KMS-11 (cell line): ENCODE measurements around the gene TUBD1.
"Not testable (repeated sequence)": the region's sequence is repeated elsewhere in the genome, so short reads cannot be mapped to it uniquely, and the experiment has no call there.

ENCODE experiments used
- H2AFZ ChIP-seq: fragments of 200-600 bp; sonication (generic); 2 replicates; pipeline ENCODE4 v1.6.1; 2016; ENCODE audit warnings: antibody characterized with exemption, mixed run types, low read depth
- H3K27ac ChIP-seq: fragments of 200-600 bp; sonication (generic); 2 replicates; pipeline ENCODE4 v1.6.1; 2016; ENCODE audit warnings: mild to moderate bottlenecking, mixed run types
- H3K27me3 ChIP-seq: fragments of 200-600 bp; sonication (generic); 2 replicates; pipeline ENCODE4 v1.6.1; 2017; ENCODE audit warnings: mild to moderate bottlenecking, low read depth, mixed run types, moderate library complexity; ENCODE audit not compliant: insufficient read depth
- H3K36me3 ChIP-seq: fragments of 200-600 bp; sonication (generic); 2 replicates; pipeline ENCODE4 v1.6.1; 2017; ENCODE audit warnings: mild to moderate bottlenecking, mixed run types; ENCODE audit not compliant: insufficient read depth
- H3K4me1 ChIP-seq: fragments of 200-600 bp; sonication (generic); 2 replicates; pipeline ENCODE4 v1.6.1; 2016; ENCODE audit warnings: mild to moderate bottlenecking, low read depth, mixed run types; ENCODE audit not compliant: poor library complexity, severe bottlenecking
- H3K4me2 ChIP-seq: fragments of 200-600 bp; sonication (generic); 2 replicates; pipeline ENCODE4 v1.7.0; 2016; ENCODE audit warnings: mild to moderate bottlenecking, mixed run types
- H3K4me3 ChIP-seq: fragments of 200-600 bp; sonication (generic); IDR thresholded peaks from 2 replicates; pipeline ENCODE4 v1.6.1; 2017; ENCODE audit warnings: low read depth, low read length, mixed read lengths; ENCODE audit not compliant: insufficient read depth
- H3K79me2 ChIP-seq: fragments of 200-600 bp; sonication (generic); 2 replicates; pipeline ENCODE4 v1.6.1; 2016; ENCODE audit warnings: low read depth, mixed run types; ENCODE audit not compliant: insufficient read depth
- H3K9ac ChIP-seq: fragments of 200-600 bp; sonication (generic); 2 replicates; pipeline ENCODE4 v1.6.1; 2016; ENCODE audit warnings: mild to moderate bottlenecking, mixed run types
- H4K20me1 ChIP-seq: fragments of 200-600 bp; sonication (generic); 2 replicates; pipeline ENCODE4 v1.6.1; 2016; ENCODE audit warnings: mild to moderate bottlenecking, mixed run types; ENCODE audit not compliant: insufficient read depth
- TF ChIP-seq, protein P1 (sequence below): fragments of 200-600 bp; sonication (generic); conservative IDR thresholded peaks from 2 replicates; pipeline ENCODE4 v1.6.1; 2017; ENCODE audit warnings: low read depth, mild to moderate bottlenecking, antibody characterized with exemption, low read length, moderate library complexity, mixed read lengths

Gene TUBD1

GRCh38 chr17:59830846-59831486 is 61.8 kb downstream of the TUBD1 start:
- Histone ChIP-seq H3K79me2 (no peaks in the 10 kb centered on the region), H4K20me1 (no peaks in the 10 kb centered on the region), H3K9ac (peak overlapping the region; percentile 47; the same call in 1 of the 2 replicates), H3K36me3 (no peaks in the 10 kb centered on the region), H3K4me1 (peaks cover 99% of the 10 kb centered on the region), H3K27me3 (no peaks in the 10 kb centered on the region), H3K4me2 (peak overlapping the region; percentile 82; the same call in 1 of the 2 replicates), H3K27ac (peak overlapping the region; percentile 81), H3K4me3 (no peak overlapping the region), H2AFZ (no peak overlapping the region)
- TF ChIP-seq, protein P1, sequence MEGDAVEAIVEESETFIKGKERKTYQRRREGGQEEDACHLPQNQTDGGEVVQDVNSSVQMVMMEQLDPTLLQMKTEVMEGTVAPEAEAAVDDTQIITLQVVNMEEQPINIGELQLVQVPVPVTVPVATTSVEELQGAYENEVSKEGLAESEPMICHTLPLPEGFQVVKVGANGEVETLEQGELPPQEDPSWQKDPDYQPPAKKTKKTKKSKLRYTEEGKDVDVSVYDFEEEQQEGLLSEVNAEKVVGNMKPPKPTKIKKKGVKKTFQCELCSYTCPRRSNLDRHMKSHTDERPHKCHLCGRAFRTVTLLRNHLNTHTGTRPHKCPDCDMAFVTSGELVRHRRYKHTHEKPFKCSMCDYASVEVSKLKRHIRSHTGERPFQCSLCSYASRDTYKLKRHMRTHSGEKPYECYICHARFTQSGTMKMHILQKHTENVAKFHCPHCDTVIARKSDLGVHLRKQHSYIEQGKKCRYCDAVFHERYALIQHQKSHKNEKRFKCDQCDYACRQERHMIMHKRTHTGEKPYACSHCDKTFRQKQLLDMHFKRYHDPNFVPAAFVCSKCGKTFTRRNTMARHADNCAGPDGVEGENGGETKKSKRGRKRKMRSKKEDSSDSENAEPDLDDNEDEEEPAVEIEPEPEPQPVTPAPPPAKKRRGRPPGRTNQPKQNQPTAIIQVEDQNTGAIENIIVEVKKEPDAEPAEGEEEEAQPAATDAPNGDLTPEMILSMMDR, result no peak

- Histone ChIP-seq H3K4me2 (peak overlapping the region; percentile 82), H3K4me3 (no peak overlapping the region), H2AFZ (no peak overlapping the region), H3K4me1 (peaks cover 99% of the 10 kb centered on the region), H3K27ac (peak overlapping the region; percentile 81), H3K9ac (peak overlapping the region; percentile 47), H4K20me1 (no peaks in the 10 kb centered on the region), H3K27me3 (no peaks in the 10 kb centered on the region), H3K36me3 (no peaks in the 10 kb centered on the region), H3K79me2 (no peaks in the 10 kb centered on the region)
- TF ChIP-seq, protein P1, result no peak
Measured at GRCh38 chr17:59830007-59830630, 62.6 kb downstream of the TUBD1 start.

DNA sequence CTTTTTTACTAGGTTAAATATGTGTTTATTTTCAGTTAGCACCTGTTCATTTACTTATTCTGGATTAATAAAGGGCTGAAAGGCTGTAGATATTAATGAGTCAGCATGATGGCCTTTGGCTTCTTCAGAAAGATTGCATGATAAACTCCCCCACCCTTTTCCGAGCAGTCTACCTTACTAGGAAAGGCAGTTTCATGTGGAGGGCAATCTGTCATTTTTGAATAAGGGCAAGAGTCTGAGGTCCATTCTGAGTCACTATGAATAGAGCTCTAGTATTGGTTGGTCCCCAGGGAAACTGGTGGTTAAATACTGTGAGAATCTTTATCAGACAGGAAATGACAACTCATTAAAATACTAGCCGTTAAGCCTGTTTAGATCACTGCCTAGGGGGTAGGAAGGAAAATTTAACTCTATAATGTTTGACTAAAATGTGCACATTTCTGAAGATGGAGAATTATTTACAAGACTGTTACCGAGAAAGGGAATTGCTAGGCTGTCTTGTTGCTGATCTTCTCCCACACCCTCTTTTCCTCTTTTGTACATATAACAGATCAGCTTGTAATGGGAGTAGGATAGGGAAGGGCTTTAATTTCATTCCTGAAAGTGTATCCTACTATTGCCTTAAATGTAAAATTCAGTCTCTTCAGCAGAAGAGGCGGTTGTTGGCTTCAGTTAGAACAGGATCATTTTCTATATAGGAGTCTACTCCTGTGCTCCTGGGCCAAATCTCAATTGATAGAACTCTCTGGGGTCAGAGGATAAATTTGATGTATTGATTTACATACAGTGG is 63.3 kb downstream of the TUBD1 start:
- Histone ChIP-seq H3K36me3 (no peaks in the 10 kb centered on the region), H3K4me3 (no peak overlapping the region), H3K4me1 (peaks cover 99% of the 10 kb centered on the region)

DNA sequence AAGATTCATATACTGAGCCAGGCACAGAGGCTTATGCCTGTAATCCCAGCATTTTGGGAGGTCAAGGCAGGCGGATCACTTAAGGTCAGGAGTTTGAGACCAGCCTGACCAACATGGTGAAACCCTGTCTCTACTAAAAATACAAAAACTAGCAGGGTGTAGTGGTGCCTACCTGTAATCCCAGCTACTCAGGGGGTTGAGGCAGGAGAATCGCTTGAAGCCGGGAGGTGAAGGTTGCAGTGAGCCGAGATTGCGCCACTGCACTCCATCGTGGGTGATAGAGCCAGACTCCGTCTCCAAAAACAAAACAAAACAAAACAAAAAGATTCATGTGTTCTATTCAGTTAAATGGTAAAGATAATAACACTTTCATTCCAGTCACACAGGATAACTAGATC is 63.9 kb downstream of the TUBD1 start:
- not testable (repeated sequence) for H3K4me3 ChIP-seq, H3K27me3 ChIP-seq, H3K36me3 ChIP-seq, H3K79me2 ChIP-seq, H4K20me1 ChIP-seq, H2AFZ ChIP-seq
- H3K27ac ChIP-seq, result peak overlapping the region; percentile 81
- H3K9ac ChIP-seq, result peak overlapping the region; percentile 47
- peaks cover 93% of the 10 kb centered on the region for H3K4me1 ChIP-seq
- H3K4me2 ChIP-seq, result peak overlapping the region; percentile 82

More for the DNA sequence above, 63.3 kb downstream of the TUBD1 start:
- Histone ChIP-seq H3K27me3 (no peaks in the 10 kb centered on the region), H3K4me2 (peak overlapping the region; percentile 82), H4K20me1 (no peaks in the 10 kb centered on the region), H3K79me2 (no peaks in the 10 kb centered on the region), H3K27ac (peak overlapping the region; percentile 81), H3K9ac (peak overlapping the region; percentile 47), H2AFZ (no peak overlapping the region)
- TF ChIP-seq, protein P1, result no peak

GRCh38 chr17:59828478-59828760 is 64.3 kb downstream of the TUBD1 start:
- Histone ChIP-seq H3K27ac (peak overlapping the region; percentile 81), H4K20me1 (no peaks in the 10 kb centered on the region), H3K27me3 (no peaks in the 10 kb centered on the region), H3K4me3 (no peak overlapping the region), H3K79me2 (no peaks in the 10 kb centered on the region), H2AFZ (no peak overlapping the region), H3K4me2 (peak overlapping the region; percentile 82), H3K9ac (peak overlapping the region; percentile 47), H3K36me3 (no peaks in the 10 kb centered on the region), H3K4me1 (peaks cover 89% of the 10 kb centered on the region)
- TF ChIP-seq, protein P1, result no peak
